NCI-H1092 treated with DMSO at 0.1 percent for 48 hours (cell line): ENCODE data around the gene GAS7.

Experiments
- DNase-seq: peaks from one replicate; lab custom pipeline; 2025; lab: John Stamatoyannopoulos, UW

GAS7 gene

DNA sequence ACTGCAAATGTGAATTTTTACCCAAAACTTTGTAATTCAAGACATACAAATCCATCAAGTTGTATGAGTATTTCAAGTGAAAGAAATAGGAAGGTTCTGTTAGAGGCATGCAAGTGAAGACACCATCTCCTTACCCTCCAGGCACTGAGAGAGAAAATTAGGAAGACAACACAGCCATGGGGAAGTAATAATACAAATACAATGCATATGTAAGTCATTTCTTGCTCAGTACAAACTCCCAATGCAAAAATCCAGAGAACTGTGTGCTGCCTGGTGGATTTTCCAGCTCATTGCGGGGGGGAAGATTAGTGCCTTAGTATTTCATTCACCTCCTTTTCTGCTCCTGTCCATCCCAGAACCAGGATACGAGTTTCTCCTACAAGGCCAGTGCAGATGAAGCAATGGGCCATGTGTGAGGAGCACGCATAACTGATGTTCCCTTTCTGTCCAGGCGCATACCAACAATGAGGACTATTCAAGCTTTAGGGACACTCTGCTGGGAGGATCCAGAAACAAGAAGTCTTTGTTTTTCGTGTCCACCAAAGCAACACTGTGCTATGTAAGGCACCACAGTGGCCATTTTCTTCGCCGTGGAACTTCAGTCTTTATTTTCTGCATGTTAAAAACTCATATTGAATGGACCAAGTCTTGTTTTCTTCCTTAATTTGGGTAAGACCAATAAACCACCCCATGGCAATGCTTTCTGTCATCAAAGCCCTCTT lies 149.6 kb downstream of the GAS7 start:
- DNase-seq, result no peak

DNA sequence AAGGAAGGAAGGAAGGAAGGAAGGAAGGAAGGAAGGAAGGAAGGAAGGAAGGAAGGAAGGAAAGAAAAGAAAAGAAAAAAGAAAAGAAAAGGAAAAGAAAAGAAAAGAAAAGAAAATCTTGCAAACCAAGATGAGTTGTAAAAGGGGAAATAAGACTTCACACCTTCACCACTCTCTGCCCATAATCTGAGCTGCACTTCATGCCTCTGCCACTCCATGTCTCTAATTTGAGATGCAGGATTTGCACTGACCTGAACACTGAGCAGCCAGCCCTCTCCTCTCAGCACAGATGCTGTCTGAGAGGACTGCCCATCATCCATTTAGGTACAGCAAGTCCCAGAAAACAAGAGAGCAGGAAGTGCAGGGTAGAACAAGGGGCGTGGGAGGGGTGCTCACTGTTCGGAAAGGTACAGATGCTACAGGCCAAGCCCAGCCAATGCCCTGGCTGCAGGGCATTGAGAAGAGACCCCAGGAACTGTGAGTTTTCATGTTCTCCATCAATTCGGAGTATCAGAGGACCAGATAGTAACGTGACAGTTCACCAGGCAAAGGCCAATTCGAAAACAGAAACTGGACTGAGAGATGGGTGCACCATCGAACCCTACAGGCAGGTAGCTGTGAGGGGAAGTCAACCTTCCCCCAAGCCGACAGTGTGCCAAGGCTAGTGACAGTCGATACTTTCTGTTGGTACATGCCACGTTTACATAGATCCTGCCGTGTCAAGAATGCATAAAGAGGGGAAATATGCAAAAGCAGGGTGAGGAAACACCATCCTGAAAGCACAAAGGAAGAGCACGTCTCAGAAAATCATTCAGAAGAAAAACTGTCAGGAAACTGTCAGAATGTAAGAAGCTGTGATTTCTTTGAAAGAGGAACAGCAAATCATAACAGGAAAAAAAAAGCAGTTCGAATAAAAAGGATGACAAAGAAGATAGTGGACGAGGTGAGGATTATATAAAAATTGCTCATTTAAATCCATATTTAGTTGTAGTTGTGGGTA lies 151.3 kb downstream of the GAS7 start:
- DNase-seq, result no peak

DNA sequence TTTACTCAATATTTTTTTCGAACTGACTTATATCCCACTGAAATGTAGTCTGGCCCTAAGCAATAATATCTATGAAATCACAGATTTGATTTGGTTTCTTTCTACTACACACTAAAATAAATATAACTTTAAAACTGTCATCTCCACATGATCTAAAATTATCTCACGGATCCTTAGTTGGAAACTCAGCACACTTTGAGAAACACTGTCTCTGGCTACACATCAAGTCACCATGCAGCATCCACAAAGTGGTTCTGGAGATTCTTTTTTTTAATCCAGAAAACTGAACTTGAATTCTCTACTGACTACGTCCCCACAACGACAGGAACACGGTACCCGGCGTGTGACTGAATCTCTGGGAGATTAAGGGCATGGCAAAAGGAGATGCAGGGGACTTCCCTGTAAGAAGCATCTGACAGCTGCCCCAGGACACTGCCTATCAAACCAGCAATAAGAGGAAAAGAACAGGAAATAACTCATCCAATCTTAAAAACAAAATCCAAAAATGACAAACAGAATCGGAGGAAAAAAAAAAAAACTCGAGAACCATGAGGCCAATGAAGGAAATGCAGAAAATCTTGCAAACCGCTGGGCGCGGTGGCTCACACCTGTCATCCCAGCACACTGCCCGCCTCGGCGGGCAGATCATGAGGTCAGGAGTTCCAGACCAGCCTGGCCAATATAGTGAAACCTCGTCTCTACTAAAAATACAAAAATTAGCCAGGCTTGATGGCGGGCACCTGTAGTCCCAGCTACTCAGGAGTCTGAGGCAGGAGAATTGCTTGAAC lies 152.3 kb downstream of the GAS7 start:
- no peak for DNase-seq

DNA sequence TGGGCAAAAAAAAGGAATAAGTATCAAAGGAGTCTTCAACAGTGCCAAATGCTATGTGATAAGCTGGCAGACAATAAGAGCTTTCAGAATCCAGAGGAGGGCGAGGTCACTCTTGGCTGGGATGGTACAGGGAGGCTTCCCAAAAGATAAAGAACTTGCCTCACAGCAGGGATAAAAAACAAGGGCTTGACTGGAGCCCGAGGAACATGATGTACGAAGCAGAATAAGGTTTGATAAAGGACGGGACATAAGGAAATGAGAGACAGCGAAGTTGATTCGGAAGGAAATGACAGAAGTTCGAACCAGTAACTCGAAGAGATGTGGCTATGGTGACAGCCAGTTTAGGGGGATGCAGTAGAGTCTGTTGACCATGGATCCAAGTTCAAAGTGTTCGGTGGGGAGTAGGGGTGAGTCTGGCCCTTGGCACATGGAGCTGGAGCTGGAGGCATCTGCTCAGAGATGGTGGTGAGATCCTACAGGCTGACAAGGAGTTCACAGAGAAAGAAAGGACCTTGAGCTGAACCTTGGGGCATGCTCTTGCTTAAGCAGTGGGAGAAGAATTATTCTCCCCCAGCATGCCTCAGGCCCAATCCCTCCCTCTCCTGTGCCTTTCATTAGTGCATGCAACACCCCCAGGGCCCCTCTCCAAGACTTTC lies 155.7 kb downstream of the GAS7 start:
- DNase-seq, result no peak

DNA sequence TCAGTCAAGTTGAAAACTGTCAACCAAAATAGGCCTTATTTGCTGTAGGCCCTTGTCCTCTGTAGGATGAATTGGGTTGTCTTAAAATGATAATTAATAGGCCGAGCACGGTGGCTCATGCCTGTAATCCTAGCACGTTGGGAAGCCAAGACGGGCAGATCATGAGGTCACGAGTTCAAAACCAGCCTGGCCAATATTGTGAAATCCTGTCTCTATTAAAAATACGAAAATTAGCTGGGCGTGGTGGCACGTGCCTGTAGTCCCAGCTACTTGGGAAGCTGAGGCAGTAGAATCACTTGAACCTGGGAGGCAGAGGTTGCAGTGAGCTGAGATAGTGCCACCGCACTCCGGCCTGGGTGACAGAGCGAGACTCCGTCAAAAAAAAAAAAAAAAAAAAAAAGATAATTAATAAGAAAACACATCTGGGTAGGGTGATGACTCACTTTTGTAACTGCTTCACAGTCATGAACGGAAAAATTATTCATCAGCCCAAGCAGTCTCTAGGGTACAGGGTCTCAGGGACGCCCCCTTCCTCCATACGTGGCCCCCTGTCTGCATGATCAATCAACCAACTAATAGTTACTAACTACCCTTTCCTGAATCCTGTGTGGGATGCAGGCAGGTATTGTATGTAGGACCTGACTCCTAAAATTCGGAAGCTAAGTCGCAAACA lies 156.4 kb downstream of the GAS7 start:
- DNase-seq, result no peak

DNA sequence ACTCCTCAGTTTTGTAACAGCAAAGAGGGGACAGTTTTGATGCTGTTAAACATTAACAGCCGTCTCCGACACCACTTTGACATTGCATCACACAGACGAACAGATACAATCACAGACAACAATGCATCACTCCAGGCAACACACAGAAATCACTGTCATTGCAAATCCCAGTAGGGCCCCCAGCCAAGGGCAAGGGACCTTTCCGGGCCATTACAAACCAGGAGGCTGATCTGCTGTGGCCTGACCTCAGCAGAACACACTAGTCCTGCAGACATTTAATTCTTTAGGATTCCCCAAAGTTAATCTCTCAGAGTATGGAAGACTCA lies 157.2 kb downstream of the GAS7 start:
- DNase-seq, result no peak

DNA sequence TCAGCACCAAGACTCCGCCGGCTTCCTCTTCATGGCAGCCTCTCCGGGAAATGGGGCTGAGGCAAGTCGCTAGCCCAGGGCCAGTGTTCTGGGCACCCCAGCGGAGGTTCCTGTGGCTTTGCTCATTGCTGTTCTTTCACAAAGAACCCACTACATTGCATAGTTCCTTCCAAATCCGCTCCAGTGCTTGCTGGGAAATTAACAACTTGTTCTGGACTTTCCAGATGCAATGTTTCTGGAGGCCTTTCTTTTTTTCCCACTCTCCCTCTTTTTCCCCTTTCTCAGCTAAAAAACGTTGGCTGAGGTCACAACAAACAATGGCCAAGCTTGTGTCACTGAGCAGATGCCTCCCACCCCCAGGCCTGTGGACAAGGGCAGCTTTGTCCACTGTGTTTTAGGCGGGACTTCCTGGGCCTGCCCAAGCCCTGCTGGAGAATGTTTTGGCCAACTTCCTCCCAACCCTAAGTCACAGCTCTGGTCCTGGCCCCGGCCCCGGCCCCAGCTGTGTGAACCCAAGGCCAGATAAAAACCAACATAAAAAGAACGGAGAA lies 161.8 kb downstream of the GAS7 start:
- no peak for DNase-seq

DNA sequence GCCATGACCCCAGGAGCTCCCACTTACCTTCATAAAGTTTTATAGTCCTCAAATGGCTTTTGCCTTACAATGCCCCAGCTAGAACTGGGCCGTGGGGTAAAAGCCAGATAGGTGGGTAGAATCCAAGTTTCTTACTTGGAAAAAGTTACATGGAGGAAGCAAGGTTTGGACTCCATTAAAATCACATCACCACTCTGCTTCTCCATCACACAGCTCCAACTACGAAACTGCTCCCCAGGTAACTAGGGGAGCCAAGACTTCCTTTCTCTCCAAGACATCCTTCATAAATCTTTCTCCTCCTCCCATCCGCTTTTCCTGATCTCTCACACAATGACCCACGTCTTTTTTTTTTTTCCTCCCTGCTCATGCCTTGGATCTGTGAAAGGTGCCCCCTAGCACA lies 162.5 kb downstream of the GAS7 start:
- no peak for DNase-seq

DNA sequence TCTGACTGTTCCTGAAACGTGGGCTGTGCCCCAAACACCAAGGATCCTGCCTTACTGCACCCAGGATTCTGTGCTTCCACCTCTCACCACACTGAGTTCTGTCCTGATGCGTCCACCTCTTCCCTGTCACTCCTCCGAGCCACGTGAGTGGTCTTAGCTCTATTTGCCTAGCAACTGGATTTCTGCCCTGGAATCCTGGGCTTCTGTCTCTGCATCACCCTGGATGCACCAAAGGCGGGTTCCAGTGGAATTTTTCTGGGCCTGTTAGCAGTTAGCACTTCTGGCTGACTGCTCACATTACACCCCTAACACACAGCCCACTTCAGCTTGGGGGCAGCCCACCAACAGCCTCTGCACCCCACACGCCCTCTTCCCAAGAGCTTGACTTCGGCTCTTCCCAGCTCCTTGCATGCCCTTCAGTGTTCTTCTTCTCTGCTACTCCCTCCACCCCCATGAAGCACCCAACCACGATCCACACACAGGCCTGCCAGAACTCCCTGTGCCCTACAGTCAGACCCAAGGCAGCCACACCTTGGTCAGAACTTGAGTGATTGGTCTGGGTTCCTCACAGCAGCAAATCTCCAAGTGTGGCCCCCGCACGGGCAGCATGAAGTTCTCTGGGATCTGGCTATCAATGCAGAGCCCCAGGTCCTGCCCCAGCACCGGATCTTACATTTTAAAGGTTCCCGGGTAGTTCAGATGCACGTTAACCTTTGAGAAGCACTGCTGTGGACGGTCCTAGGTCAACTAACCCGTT lies 163.5 kb downstream of the GAS7 start:
- DNase-seq, result no peak

DNA sequence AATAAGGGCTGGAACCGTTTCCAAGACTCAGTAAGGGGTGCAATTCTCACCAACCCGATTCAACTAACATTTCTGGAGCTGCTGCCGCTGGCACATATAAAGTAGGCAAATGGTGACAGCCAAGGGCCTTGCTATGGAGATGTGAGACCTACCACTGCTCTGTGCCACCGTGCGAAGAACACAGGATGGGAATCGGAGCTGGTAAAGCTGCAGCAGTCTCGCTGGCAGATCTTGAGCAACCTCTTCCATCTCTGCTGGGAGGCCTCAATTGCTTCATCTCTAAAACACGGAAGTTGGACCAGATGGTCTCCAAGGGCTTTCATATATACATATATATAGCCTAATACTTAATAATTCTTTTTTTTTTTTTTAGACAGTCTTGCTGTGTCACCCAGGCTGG lies 164.4 kb downstream of the GAS7 start:
- DNase-seq, result no peak

DNA sequence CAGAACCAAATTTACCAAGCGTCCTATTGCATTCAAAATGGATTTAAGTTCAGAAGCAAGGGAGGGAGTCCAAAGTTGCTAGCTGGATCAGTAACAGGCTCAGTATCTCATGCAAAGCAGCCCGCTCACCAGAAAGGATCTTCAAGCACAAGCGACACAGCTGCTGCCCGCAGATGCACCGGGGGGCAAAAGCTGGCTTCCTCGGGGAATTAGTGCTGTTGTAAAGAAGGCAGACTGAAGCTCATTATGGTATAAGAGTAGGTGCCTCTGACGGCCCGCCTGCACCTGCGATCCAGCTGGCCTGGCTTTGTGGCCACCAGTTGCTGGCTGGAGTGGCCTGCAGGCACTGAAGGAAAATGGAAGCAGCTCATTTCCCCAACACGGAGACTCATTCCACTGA lies 165.0 kb downstream of the GAS7 start:
- no peak for DNase-seq

DNA sequence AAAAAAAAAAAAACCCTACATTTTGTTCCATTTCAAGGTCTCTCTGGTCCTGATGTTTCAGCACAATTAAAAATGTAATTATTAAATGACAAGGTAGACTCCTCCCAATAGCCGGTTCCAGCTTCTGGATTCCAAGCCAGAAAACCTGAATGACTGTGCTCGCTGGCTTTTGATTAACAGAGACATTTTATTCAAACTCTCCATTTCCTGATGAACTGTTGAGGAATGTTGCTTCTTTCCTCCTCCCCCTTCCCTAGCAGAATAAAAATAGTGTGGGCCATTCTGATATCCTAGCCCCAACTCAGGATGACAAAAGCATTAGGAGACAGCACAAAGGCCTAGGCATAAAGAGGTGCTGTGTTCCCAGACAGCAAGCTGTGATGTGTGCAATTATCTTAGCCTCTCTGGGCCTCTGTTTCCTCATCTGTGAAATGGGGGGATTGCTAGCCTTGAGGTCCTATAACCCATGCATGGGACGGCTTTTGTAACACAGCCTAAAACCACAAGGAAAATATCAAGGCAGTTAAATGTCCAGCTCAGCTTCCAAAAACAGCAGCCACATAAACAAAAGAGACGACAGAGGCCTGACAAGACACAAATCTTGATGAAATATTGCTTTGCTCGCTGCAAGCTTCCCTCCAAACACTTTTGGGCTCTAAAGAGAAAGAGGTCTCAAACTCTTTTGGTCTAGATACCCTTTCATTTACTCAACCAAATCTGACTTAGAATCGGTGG lies 166.1 kb downstream of the GAS7 start:
- DNase-seq, result no peak

DNA sequence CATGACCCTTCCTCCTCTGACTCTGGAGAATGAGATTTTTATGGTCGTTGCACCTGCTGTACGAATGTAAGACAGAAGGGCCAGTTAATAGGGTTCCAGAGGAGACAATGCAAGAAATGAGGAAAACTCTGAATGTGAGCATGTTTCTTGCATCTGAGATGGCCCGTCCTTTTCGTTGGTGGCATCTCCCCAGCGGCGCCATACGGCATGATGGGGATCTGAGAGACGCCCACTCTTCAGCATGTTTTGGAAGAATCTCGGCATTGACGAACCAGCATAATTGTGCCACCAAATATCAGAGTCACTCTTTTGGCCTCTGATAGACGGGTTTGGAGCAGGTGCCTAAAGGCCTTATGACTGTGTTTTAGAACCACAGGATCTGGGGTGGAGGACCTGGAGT lies 166.8 kb downstream of the GAS7 start:
- DNase-seq, result no peak

DNA sequence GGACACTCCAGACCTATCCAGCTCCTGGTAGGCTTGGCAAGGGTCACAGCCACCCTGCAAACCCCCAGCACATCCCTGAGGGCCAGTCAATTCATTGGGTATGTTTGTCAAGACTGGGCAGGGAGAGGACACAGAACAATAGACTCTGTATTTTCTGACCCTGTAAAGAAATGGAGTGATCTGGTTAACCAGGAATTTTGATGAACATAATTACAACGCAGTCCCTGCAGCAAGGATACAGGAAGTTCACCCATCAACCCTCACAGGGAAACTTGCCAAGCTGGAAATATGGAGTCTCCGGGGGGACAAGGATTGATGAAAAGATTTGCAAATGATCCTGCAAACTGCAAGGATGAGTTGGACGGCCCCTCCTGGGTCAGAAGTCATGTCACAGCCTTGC lies 167.3 kb downstream of the GAS7 start:
- DNase-seq, result no peak

DNA sequence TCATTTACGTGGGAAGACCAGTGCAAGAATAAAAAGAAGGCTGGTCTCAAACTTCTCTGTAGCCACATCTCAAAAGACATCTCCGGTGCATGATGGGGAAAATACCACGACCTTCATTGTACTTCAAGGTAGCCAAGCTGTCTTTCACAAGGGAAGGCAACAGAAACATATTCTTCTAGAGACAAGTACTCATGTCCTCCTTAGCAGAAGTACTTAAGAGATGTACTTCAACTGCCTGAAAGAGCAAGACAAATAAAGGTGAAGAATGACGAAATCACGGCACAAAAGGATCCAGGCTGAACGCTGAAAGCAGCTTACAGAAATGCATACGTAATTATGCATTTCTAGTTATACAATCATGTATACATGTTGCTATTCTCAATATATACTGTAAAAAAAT lies 169.3 kb downstream of the GAS7 start:
- DNase-seq, result no peak

DNA sequence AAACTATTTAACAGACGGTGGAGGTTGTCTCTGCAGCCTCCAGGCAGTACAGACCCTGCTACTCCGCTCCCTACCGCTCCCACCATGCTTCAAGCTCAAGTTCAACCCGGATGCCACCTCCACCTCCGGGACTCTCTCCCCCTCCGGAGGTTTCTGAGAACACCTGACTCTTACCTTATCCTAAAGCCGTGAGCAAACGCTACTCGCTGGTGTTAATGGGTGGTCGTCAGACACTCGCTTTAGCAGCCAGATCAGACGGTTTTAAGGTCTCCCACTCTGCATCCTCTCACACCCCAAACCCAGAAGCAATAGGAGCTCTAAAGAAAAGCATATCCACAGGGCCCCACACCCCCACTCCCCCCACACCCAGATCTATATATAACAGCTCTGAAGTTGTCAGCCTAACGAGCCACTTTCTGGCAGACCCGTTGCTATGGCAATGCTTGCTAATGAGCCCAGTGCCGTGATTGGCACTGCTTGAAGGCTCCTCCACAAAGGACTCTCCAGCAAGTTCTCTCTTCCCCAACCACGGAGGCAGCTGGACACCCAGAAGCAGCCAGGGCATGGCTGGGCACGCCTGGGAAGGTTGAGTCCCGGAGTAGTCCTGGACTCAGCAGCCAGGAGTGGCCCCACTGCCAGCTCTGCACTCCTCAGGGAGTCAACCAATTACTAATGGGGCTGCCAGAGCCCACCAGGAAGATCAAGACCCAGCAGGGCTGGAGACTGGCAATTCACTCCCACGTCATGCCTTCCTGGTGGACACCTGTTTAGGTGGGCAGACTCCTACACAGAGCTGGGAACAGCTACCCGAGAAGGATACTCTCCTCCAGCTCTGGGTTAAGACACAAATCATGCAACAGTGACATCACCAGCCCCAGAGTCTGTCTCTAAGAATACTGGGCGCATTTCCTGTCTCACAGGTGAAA lies 172.2 kb downstream of the GAS7 start:
- no peak for DNase-seq

DNA sequence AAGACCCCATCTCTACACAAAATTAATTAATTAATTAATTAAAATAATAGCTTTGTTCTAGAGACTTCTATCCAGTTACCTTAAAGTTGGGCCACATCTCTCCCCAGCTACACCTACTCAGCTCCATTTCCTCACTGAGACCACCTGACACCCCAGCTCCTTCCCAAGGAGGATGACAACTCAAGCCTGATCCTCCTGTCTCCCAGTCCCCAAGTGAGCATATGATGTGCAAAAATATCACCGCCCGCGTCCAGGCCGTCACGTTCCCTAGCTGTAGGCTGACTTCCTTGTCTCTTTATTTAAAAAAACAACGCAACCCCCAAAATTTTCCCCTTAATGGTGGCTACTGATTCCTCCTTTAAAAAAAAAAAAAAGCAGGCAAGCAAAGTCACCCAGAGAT lies 173.2 kb downstream of the GAS7 start:
- DNase-seq, result no peak

DNA sequence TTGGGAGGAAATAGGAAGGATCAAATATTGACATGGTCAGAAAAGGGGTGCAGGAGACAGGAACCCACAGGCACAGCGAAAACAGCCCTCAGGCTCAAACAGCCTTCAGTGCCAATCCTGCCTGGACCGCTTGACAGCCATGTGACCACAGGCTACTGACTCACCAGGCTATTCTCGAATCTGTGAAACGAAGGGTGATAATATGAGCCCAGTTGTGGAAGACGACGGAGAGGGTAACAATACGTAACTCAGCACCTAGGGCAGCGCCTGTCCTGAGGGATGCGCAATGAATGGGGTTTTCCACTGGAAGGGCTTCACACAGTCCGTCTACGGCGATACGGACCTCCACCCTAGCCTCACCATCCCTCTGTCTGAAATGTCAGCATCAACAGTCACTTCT lies 176.0 kb downstream of the GAS7 start:
- no peak for DNase-seq
